HG03159 (cell line): ENCODE results near the gene STOM.

Experiments used
- ATAC-seq: cut with Tn5 transposase; IDR thresholded peaks from one replicate; pipeline ENCODE4 v1.9.1; 2021; ENCODE audit warnings: mild to moderate bottlenecking, moderate library complexity; ENCODE audit not compliant: unreplicated experiment

The STOM gene

DNA sequence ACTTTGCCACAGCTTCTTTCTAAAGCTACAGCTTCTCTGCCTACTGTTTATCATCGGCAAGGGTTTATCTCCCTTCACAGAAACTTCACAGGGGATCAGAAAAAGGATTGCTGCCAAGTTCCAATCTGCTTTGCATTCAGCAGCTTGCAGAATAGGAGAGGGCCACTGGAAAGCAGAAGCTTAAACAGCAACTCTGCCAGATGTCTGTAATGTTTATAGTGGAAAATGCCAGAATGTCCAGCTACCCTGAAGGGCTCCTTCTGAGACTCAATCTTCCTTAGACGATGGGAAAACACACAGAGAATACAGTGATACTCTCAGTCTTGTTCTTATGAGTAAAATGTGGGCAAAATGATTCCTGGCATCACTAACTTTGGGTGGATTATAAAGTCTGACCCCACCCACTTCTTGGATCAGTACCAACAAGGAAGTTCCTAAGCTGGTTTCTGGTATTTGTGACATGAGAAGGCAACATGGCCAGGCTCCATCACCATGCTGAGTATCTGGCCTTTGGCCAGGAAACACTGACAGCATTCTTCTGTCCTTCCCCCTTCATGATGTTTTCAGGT lies 19.0 kb downstream of the STOM start:
- ATAC-seq = no peak

GRCh38 chr9:121350036-121350435 lies 20.0 kb downstream of the STOM start:
- no peak for ATAC-seq

DNA sequence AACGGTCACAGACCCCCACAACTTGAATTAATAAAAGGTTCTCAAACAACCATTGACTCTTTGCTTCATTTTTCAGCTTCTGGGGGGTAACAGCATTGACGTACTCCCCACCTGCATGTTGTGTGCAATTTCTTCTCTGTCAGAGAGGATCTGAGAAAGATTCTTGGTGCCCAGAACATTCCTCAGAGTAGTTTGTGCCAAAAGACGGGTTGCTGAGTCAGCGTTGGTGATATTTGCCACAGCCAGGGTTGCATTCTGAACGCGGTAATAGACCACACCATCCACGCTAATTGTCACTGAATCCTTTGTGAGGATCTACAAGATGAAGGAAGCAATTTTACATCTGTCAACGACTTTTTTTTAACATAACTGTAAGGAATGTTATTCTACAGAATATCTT lies 21.0 kb downstream of the STOM start:
- ATAC-seq = no peak

- no peak for ATAC-seq
Observed at GRCh38 chr9:121348221-121348620, 21.8 kb downstream of the STOM start.

DNA sequence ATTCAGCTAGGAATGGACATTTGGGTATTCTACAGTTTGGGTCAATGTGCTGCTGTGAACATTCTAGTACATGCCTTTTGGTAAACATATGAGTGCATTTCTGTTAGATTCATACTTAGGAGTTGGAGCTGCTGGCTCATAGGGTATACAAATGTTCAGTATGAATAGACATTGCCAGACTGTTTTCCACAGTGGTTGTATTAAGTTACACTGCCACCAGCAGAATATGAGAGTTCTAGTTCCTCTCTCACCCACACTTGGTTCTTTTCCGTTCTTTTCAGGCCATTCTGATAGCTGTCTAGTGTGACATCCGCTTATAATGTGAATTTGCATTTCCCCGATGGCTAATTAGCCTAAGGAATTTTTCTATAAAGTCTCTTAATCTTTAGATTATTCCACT lies 25.0 kb downstream of the STOM start:
- no peak for ATAC-seq

GRCh38 chr9:121344184-121344583 lies 25.9 kb downstream of the STOM start:
- no peak for ATAC-seq

GRCh38 chr9:121340676-121341392 lies 29.2 kb downstream of the STOM start:
- ATAC-seq = no peak

GRCh38 chr9:121339437-121339836 lies 30.6 kb downstream of the STOM start:
- no peak for ATAC-seq

DNA sequence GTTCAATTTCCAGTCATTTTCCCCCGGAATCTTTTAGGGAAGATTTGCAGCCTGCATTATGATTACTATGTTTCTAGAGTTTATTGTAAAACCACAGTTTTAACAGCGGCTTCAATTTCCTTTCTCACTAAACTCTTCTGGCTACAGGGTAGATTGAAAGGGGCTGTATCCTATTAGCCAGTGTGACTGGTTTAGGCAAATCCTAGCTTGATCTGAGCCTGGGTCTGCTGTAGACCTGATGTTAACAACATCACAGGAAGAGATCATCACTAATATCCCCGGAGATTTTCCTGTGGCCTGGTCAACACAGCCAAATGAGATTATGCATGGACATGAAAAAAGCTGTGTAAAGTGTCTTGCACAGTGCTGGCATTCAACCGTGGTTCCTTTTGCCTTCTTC lies 33.4 kb downstream of the STOM start:
- no peak for ATAC-seq

GRCh38 chr9:121333950-121334773 lies 35.9 kb downstream of the STOM start:
- ATAC-seq = no peak

GRCh38 chr9:121331992-121332685 lies 37.9 kb downstream of the STOM start:
- no peak for ATAC-seq

DNA sequence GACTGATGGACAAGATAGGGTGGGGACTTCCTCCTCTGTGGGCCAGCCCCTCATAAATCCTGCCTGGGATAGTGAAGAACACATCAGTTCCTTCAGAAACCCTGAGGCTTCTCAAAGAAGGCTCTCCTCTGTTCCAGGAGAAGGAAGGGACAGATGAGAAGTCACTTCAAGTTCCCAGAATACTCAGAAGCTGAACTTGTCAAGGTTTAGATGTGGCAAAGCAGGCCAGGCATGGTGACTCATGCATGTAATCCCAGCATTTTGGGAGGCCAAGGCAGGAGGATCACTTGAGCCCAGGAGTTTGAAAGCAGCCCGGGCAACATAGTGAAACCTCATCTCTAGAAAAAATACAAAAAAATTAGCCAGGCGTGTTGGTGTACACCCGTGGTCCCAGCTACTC lies 38.5 kb downstream of the STOM start:
- ATAC-seq = no peak

DNA sequence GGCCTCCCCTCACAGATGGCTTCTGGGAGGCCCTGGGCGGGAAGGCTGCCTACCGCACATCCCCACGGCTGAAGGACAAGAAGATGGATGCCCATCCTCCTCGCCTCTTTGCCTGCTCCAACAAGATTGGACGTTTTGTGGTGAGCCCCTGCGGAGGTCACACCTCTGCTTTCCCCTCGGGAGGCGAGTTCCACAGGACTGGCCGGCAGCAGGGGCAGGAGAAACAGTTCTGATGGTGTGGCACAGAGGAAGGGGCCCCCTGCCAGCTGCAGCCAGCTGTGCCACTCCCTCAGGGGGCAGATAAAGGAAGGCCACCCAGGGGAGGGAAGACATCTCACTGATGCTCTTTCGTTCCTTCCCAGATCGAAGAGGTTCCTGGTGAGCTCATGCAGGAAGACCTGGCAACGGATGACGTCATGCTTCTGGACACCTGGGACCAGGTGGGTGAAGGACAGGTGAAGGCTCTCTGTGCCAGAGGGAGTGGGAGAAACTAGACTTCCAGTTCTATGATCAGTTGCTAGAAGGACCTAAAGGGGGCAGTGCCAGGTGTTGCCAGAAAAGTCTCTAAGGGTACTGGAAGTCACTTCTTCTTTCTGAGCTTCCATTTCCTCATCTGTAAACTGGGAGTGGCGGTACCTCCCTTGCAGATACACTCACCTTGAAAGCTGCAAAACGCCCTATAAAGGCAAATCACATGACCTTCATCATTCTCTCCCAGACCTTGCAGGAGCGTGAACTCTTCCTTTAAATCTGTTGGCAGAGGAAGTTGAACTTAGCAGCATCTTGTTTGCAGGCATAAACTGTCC lies 41.0 kb downstream of the STOM start:
- no peak for ATAC-seq

GRCh38 chr9:121328476-121328875 lies 41.6 kb downstream of the STOM start:
- no peak for ATAC-seq

DNA sequence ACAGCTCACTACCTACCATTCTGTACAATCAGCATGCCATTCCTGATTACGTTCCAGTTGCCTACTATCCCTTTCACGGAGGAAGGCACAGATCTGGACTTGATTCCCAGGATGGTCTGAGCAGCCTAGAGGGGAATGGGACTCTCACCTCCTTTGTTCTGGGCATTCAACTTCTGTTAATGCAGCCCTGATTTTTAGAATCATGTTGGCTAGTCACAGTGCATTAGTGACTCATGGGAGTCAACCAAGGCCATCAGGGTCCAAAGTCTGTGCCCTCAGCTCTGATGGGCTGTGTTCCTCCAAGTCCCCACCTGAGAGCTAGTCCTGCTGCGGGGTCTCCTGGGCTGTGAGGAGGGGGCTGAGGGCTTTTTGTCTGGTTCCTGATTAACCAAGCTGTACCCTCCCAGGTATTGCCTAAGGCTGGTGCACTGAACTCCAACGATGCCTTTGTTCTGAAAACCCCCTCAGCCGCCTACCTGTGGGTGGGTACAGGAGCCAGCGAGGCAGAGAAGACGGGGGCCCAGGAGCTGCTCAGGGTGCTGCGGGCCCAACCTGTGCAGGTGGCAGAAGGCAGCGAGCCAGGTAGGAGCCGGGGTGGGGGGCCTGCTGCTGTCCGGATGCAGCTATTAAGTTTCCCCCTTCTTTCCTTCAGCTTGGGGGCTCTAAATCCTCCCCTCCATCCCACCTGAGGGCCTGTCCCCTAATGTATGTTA lies 43.0 kb downstream of the STOM start:
- no peak for ATAC-seq

DNA sequence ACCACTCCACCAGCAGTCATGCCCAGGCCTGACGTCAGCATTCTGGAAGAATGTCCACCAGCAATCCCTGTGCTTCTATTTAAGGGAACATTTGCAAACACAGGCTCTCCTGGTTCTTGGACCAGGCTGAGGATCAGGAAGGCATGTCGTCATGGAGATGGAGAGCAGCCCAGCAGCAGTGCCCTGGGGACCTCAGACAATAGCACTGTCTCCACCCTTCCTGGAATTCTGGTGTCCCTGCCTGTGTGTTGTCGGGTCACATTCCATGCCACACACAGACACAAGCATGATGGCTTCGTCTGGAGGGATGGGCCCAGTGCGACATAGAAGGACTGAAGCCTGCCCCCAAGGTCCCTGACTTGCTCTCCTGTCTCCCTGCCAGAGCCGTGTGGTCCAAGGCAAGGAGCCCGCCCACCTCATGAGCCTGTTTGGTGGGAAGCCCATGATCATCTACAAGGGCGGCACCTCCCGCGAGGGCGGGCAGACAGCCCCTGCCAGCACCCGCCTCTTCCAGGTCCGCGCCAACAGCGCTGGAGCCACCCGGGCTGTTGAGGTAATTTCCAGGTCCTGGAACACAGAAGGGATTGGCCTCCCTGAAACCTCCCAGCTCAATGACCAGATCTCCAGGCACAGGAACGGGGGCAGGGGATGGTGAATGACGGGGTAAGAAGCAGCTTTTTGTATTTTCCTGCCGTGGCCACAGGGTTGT lies 43.8 kb downstream of the STOM start:
- ATAC-seq = no peak

DNA sequence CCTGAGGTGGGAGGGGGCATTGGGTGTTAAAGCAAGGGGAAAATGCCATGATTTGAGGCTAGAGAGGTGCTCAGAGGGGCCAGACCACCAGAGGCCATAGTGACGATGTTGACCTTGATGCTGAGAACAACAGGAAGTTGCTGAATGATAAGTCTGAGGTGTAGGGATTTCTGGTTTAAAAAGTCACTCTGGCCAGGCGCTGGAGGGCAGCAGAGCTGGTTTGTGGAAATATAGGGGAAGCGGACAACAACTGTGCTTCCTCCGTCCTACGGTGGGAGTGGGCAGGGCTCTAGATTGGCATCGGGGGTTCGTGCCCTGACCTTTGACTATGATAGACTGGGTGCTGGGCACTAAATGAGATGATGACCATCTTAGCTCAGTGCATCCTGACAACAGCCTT lies 44.7 kb downstream of the STOM start:
- no peak for ATAC-seq

- no peak for ATAC-seq
Observed at GRCh38 chr9:121324755-121325154, 45.3 kb downstream of the STOM start.

DNA sequence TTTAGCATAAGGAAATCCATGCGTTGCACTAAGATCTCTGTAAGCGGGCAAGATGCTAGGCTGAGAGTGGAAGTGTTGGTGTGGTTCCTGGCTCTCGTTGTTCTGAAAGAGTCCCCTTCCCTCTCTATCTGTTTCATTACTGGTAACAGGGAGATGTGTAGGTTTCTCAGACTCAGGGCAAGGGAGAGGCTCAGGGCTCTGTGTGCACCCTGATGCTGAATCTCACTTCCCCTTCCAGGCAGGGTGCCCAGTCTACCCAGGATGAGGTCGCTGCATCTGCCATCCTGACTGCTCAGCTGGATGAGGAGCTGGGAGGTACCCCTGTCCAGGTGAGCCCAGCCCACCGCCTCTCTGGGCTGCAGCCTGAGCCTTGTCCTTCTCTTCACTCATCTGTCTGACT lies 45.7 kb downstream of the STOM start:
- no peak for ATAC-seq
